HepG2 (cell line): Measurements from ENCODE around the gene CRADD. TPM values are rescaled to one million over a fixed set of nuclear protein-coding genes. Genes with fewer than 3 reads are reported as not detected.

Experiments used
- ARID2 ChIP-seq: sonication (generic); formaldehyde crosslinking; IDR thresholded peaks from 2 replicates; pipeline ENCODE4 v1.8.1; 2022; ENCODE audit warnings: mild to moderate bottlenecking, missing genetic modification reagents, borderline replicate concordance
- ARNTL ChIP-seq: sonication (generic); formaldehyde crosslinking; IDR thresholded peaks from 2 replicates; pipeline ENCODE4 v1.4.0; 2020; ENCODE audit warnings: mild to moderate bottlenecking, missing genetic modification reagents
- DBP ChIP-seq: sonication (generic); formaldehyde crosslinking; IDR thresholded peaks from 2 replicates; pipeline ENCODE4 v1.4.0; 2020; ENCODE audit warnings: missing genetic modification reagents; ENCODE audit errors: not compliant biosample characterization
- EP300 ChIP-seq, 3 experiments: sonication (generic) in 1 of 3; formaldehyde crosslinking in 1 of 3; IDR thresholded peaks; 2 replicates each; pipeline versions ENCODE4 v1.5.1 to v1.6.1; 2011 to 2020; ENCODE audit warnings: low read depth in 2 of 3, low read length in 2 of 3, borderline replicate concordance in 1 of 3, improper control_type of control experiment in 1 of 3, mild to moderate bottlenecking in 1 of 3, missing genetic modification reagents in 1 of 3, moderate library complexity in 1 of 3
- FOSL1 ChIP-seq: sonication (generic); formaldehyde crosslinking; IDR thresholded peaks from 2 replicates; pipeline ENCODE4 v1.9.0; 2021; ENCODE audit warnings: missing genetic modification reagents, borderline replicate concordance
- GRHL1 ChIP-seq: sonication (generic); formaldehyde crosslinking; conservative IDR thresholded peaks from 2 replicates; pipeline ENCODE4 v1.8.0; 2022; ENCODE audit warnings: missing genetic modification reagents
- HNF4G ChIP-seq, 2 experiments: sonication (generic) in 1 of 2; formaldehyde crosslinking in 1 of 2; IDR thresholded peaks; 2 replicates each; pipeline versions ENCODE4 v1.4.0 to v1.6.1; 2011 to 2020; ENCODE audit warnings: borderline replicate concordance in 2 of 2, low read depth in 2 of 2, mild to moderate bottlenecking in 2 of 2, low read length in 1 of 2, missing genetic modification reagents in 1 of 2, moderate library complexity in 1 of 2
- IRF2 ChIP-seq: IDR thresholded peaks from 2 replicates; pipeline ENCODE4 v1.6.1; 2018; ENCODE audit warnings: missing genetic modification reagents, missing compliant biosample characterization
- MED8 ChIP-seq: sonication (generic); formaldehyde crosslinking; IDR thresholded peaks from 2 replicates; pipeline ENCODE4 v1.8.1; 2023; ENCODE audit warnings: mild to moderate bottlenecking, missing genetic modification reagents; ENCODE audit not compliant: insufficient replicate concordance
- MEF2D ChIP-seq: sonication (generic); formaldehyde crosslinking; IDR thresholded peaks from 2 replicates; pipeline ENCODE4 v1.5.1; 2020; ENCODE audit warnings: mild to moderate bottlenecking, missing genetic modification reagents
- NFYB ChIP-seq: sonication (generic); formaldehyde crosslinking; IDR thresholded peaks from 2 replicates; pipeline ENCODE4 v1.4.0; 2020; ENCODE audit warnings: missing genetic modification reagents
- PPARG ChIP-seq: conservative IDR thresholded peaks from 2 replicates; pipeline ENCODE4 v1.6.1; 2016; ENCODE audit warnings: missing biosample characterization, missing genetic modification reagents
- REST ChIP-seq, 2 experiments: IDR thresholded peaks; 2 replicates each; pipeline ENCODE4 v1.6.1; 2011 to 2012; ENCODE audit warnings: low read length in 2 of 2, borderline replicate concordance in 1 of 2, low read depth in 1 of 2, mild to moderate bottlenecking in 1 of 2, moderate library complexity in 1 of 2
- RFX1 ChIP-seq: fragments of 450-650 bp; IDR thresholded peaks from 2 replicates; pipeline ENCODE4 v1.6.1; 2017
- ZFX ChIP-seq: sonication (generic); formaldehyde crosslinking; IDR thresholded peaks from 2 replicates; pipeline ENCODE4 v1.4.0; 2020; ENCODE audit warnings: mild to moderate bottlenecking, low read depth, missing genetic modification reagents, moderate library complexity
- ZNF3 ChIP-seq: IDR thresholded peaks from 2 replicates; pipeline ENCODE4 v1.7.0; 2017; ENCODE audit warnings: inconsistent platforms
- ZNF414 ChIP-seq: sonication (generic); formaldehyde crosslinking; IDR thresholded peaks from 2 replicates; pipeline ENCODE4 v1.5.0; 2020; ENCODE audit warnings: missing genetic modification reagents
- ZNF644 ChIP-seq: IDR thresholded peaks from 2 replicates; pipeline ENCODE4 v1.6.1; 2016; ENCODE audit warnings: low read depth
- ZNF850 ChIP-seq: sonication (generic); formaldehyde crosslinking; conservative IDR thresholded peaks from 2 replicates; pipeline ENCODE4 v1.9.0; 2021; ENCODE audit warnings: mild to moderate bottlenecking, missing genetic modification reagents
- ZNF879 ChIP-seq: sonication (generic); formaldehyde crosslinking; IDR thresholded peaks from 2 replicates; pipeline ENCODE4 v1.8.1; 2023; ENCODE audit warnings: missing genetic modification reagents
- polyA plus RNA-seq, 8 experiments: library from polyadenylated mRNA; depleted of rRNA in 3 of 8; stranded (reverse) in 7 of 8; unstranded in 1 of 8; fragments of >200 nt; fragmentation: Illumina TruSeq in 4 of 8; extraction: Trizol in 4 of 8; gene quantifications; 2 replicates each; pipeline versions ENCODE4 v1.2.1 to v1.2.3, GENCODE V29; 2011 to 2016; ENCODE audit warnings: low read depth in 4 of 8, missing spikeins in 1 of 8, mixed read lengths in 1 of 8; ENCODE audit not compliant: insufficient read depth in 1 of 8
- total RNA-seq, 5 experiments: library from RNA; depleted of rRNA; stranded (reverse); fragments of >200 nt; fragmentation: Illumina TruSeq; extraction: Trizol; gene quantifications; 2 replicates each; pipeline ENCODE4 v1.2.3, GENCODE V29; 2016; ENCODE audit warnings: low read depth in 1 of 5

Gene CRADD
- total and polyA plus RNA-seq, 2 of the 13 experiments (the other 11 are each of a cell fraction or from before 2014, with no cell fraction given): 12.4 to 18.8 TPM

GRCh38 chr12:93785249-93786010 is 108.3 kb downstream of the CRADD start (continued):
- TF ChIP-seq ZNF414: no peak
- peak; percentile 9; the same call in 1 of the 2 replicates for TF ChIP-seq HNF4G (IDR thresholded peaks at IDR 0.05; ENCODE audit: borderline replicate concordance, low read depth, low read length)
- no peak for TF ChIP-seq HNF4G (CRISPR knock-in tag; IDR thresholded peaks at IDR 0.05; ENCODE audit: borderline replicate concordance, low read depth)
- peak; percentile 70 for TF ChIP-seq PPARG (CRISPR knock-in tag)
- TF ChIP-seq EP300 (IDR thresholded peaks at IDR 0.05; ENCODE audit: low read depth in 2 of 2, low read length in 2 of 2): peak in 1 of 2 experiments; percentile 34; a peak in 1 of 4 replicates
- no peak for TF ChIP-seq EP300 (CRISPR knock-in tag; IDR thresholded peaks at IDR 0.05; ENCODE audit: borderline replicate concordance)
- no peak for TF ChIP-seq MEF2D (CRISPR knock-in tag)
- TF ChIP-seq ZNF644: peak; percentile 52; the same call in 1 of the 2 replicates
- TF ChIP-seq IRF2 (CRISPR knock-in tag): no peak
- no peak for TF ChIP-seq GRHL1 (CRISPR knock-in tag)
- TF ChIP-seq ZNF850 (CRISPR knock-in tag): no peak
- no peak for TF ChIP-seq ZNF3 (CRISPR knock-in tag)
- no peak for TF ChIP-seq ZNF879
- no peak for TF ChIP-seq REST (IDR thresholded peaks at IDR 0.05; ENCODE audit: borderline replicate concordance in 1 of 2, low read depth in 1 of 2, low read length in 2 of 2)
- no peak for TF ChIP-seq DBP (CRISPR knock-in tag)
- peak; percentile 84 for TF ChIP-seq FOSL1 (CRISPR knock-in tag)
- no peak for TF ChIP-seq ZFX (CRISPR knock-in tag)
- TF ChIP-seq RFX1: no peak
- no peak for TF ChIP-seq MED8 (CRISPR knock-in tag)
- TF ChIP-seq ARID2 (CRISPR knock-in tag): no peak
- TF ChIP-seq ARNTL: no peak
- TF ChIP-seq NFYB (CRISPR knock-in tag): no peak
